GM19438 (cell line): Measurements from ENCODE around the gene KDF1.

Source experiments
- ATAC-seq: cut with Tn5 transposase; IDR thresholded peaks from one replicate; pipeline ENCODE4 v1.9.1; 2021; ENCODE audit warnings: low read depth; ENCODE audit not compliant: unreplicated experiment

Gene KDF1, protein sequence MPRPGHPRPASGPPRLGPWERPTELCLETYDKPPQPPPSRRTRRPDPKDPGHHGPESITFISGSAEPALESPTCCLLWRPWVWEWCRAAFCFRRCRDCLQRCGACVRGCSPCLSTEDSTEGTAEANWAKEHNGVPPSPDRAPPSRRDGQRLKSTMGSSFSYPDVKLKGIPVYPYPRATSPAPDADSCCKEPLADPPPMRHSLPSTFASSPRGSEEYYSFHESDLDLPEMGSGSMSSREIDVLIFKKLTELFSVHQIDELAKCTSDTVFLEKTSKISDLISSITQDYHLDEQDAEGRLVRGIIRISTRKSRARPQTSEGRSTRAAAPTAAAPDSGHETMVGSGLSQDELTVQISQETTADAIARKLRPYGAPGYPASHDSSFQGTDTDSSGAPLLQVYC

GRCh38 chr1:26959722-26960624, at the start of gene KDF1:
TSS of gene KDF1 (minus strand) at chr1:26960468. CDS start at chr1:26952380, 8,088 bp downstream.
- ATAC-seq = no peak

DNA sequence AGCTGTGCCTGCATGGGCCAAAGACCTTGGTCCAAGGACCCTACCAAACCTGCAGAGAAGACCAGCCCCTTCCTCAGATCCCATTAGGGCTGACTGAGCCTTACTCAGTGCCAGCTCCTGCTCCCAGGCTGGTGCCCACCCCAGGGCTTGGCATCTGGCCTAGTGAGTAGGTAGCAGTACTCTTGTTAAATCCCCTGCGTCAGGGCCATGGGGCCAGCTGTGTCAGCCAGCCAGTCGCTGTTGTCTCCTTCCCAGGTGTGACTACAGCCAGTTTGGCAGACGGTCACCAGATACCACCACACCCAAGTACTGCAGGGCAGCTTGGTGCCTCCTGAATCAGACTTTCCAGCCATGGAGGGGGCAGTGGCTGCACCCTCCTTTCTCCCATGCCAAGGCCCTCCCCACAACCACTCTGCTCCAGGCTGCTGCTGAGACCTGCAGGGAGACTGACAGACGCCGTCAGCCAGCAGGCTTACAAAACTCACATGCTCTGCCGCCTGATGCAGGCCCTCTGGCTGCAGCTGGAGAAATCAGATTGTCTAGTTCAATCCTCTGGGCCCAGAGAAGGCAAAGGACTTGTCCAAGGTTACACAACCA, 49.4 kb upstream of the KDF1 start:
- no peak for ATAC-seq

- no peak for ATAC-seq
Observed at GRCh38 chr1:27007909-27008582, 47.8 kb upstream of the KDF1 start.

DNA sequence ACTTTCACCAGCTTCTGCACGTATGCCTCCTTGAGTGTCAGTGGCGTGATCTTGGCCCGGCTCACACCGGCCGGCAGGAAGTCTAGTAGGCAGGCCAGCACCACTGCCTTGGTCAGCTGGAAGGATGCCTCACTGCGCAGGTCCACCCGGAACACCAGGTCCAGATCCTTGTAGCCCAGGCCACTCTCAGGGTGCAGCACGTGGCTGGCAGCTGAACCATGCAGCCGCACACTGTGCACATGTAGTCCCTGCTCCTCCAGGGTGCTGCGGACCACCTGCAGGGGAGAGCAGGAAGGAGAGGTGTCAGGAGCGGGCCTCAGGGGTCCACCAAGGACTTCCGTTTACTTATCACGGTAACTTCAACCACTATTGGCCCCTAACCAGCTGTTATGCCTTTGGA, 46.4 kb upstream of the KDF1 start:
- no peak for ATAC-seq

GRCh38 chr1:27005648-27006496, 45.6 kb upstream of the KDF1 start:
- ATAC-seq = no peak

- no peak for ATAC-seq
Observed at GRCh38 chr1:27005166-27005530, 44.9 kb upstream of the KDF1 start.

DNA sequence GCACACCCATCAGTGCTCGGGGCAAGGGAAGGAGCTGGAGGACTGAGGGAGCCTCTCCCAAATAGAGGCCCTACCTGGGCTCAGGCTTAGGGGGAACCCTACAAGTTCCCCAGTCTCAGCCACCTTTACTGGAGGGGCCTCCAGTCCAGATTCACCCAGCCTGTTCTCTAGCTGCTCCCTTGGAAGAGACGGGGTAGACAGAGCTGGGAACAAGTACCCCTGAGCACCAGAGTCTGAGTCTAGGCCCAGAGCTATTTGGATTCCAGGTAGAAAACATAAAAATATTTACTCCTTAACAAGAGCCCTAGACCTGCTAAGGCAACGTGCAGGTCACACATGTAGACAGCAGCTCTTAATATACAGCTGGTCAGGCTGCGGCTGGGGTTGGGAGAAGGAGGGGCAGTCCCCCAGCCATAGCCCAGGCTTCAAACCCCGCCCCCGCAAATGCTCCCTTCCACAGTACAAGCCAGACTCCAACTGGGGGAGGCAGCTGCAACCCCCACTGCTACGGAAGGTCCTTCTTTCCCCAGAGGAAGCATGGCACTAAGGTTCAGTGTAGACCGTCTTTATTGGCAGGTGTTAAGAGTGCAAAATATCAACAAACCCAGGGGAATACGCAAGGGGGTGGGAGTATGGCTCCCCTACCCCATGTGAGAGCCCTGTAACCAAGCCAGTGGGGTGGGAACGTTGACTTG, 44.4 kb upstream of the KDF1 start:
- no peak for ATAC-seq

GRCh38 chr1:27003745-27004470, 43.6 kb upstream of the KDF1 start:
- ATAC-seq = no peak

GRCh38 chr1:27001570-27002360, 41.5 kb upstream of the KDF1 start:
- no peak for ATAC-seq

DNA sequence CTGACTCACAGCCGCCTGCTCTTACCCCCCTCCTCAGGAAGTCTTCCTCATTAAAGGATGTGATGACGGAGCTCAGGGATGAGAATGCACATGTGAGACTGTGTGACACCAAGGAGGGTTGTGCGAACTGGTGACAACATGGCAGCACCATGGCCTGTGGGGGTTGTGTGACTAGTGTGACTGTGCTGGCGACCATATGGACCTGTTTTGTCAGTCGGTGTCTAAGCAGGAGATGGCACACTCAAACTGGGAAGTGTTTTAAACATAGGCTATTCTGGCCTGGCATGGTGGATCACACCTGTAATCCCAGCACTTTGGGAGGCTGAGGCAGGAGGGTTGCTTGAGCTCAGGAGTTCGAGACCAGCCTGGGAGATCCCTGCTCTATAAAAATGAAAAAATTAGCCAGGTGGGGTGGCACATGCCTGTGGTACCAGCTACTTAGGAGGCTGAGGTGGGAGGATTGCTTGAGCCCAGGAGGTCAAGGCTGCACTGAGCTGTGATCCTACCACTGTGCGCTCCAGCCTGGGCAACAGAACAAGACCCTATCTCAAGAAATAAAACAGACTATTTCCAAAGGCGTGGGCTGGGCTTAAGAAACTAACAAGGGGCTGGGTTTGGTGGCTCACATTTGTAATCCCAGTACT, 40.7 kb upstream of the KDF1 start:
- no peak for ATAC-seq

- ATAC-seq = no peak
Observed at GRCh38 chr1:27000090-27000816, 40.0 kb upstream of the KDF1 start.

DNA sequence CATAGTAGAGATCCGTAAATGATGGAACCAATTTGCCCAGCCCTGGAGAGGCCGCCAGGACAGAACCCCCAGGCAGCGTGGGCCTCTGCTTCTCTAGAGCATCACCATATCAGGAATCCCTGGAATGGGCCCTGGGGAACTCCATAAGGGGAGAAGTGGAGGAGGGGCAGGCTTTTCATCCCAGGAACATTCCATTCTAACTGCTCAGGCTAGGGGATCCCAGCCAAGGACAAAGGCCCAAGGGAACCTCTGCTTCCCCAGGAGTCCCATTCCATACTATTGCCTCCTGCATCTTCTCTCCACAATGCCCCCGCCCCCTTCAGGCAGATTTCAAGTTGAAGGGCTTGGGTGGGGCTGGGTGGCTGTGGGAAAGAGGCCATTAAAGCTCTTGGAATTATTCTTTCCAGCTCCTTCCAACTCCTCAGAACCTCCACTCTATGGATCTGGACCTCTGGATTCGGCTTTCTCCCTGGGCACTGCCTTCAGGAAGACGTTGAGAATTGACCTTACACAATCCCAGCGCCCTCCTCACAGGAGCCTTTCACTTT, 39.2 kb upstream of the KDF1 start:
- ATAC-seq = no peak

- no peak for ATAC-seq
Observed at GRCh38 chr1:26998429-26999300, 38.4 kb upstream of the KDF1 start.

DNA sequence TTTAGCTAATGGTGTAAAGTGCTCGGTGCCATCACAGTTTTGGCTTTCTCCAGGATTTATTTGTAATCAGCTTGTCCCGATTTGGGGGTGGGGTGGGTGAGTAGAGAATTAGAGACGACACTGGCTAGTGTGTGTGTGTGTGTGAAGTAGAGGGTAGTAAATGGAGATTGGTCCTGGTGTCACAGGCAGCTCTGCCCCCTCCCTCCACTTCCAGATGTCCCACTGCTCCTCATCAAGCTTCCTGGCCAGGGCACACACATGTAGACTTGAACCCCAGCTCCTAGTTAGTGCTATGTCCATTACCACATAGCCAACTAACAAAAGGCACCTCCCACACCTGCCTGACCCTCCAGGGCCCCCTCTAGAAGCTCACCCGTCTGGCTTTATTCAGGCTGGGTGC, 36.4 kb upstream of the KDF1 start:
- no peak for ATAC-seq

GRCh38 chr1:26996024-26996423, 35.8 kb upstream of the KDF1 start:
- no peak for ATAC-seq
